HepG2 (cell line): ENCODE data around the gene HDGFL2. TPM values are rescaled to one million over a fixed set of nuclear protein-coding genes. Genes with fewer than 3 reads are reported as not detected.

ENCODE experiments used
- ATAD3A ChIP-seq: sonication (generic); formaldehyde crosslinking; IDR thresholded peaks from 2 replicates; pipeline ENCODE4 v1.4.0; 2020; ENCODE audit warnings: missing genetic modification reagents
- CAMTA2 ChIP-seq: sonication (generic); formaldehyde crosslinking; IDR thresholded peaks from 2 replicates; pipeline ENCODE4 v1.4.0; 2020; ENCODE audit warnings: mild to moderate bottlenecking, missing genetic modification reagents, borderline replicate concordance
- CREB1 ChIP-seq, 2 experiments: fragments of 450-650 bp in 1 of 2; IDR thresholded peaks; 2 replicates each; pipeline ENCODE4 v1.6.1; 2016 to 2017; ENCODE audit warnings: control low read depth in 1 of 2, mild to moderate bottlenecking in 1 of 2, missing compliant biosample characterization in 1 of 2, missing genetic modification characterization in 1 of 2
- EED ChIP-seq: sonication (generic); formaldehyde crosslinking; IDR thresholded peaks from 2 replicates; pipeline ENCODE4 v1.5.0; 2020; ENCODE audit warnings: mild to moderate bottlenecking, missing genetic modification reagents
- EZH2 ChIP-seq: conservative IDR thresholded peaks from 2 replicates; pipeline ENCODE4 v1.6.1; 2012; ENCODE audit warnings: mild to moderate bottlenecking, low read depth, low read length, moderate library complexity
- FOXK2 ChIP-seq: fragments of 450-650 bp; IDR thresholded peaks from 2 replicates; pipeline ENCODE4 v1.6.1; 2016
- POLR2AphosphoS2 ChIP-seq: IDR thresholded peaks from 2 replicates; pipeline ENCODE4 v1.6.1; 2011; ENCODE audit warnings: low read depth, low read length, improper control_type of control experiment
- PRPF4 ChIP-seq: fragments of 200-400 bp; formaldehyde crosslinking; IDR thresholded peaks from 2 replicates; pipeline ENCODE4 v1.6.1; 2016; ENCODE audit warnings: low read length, low read depth; ENCODE audit not compliant: poor library complexity, severe bottlenecking
- SMAD3 ChIP-seq: sonication (generic); formaldehyde crosslinking; IDR thresholded peaks from 2 replicates; pipeline ENCODE4 v1.4.0; 2020; ENCODE audit warnings: missing genetic modification reagents
- SMC3 ChIP-seq: IDR thresholded peaks from 2 replicates; pipeline ENCODE4 v1.6.1; 2011; ENCODE audit warnings: low read length, improper control_type of control experiment
- SNAPC5 ChIP-seq: sonication (generic); formaldehyde crosslinking; IDR thresholded peaks from 2 replicates; pipeline ENCODE4 v1.8.1; 2023; ENCODE audit warnings: mild to moderate bottlenecking, missing genetic modification reagents, borderline replicate concordance
- TCF7L2 ChIP-seq: IDR thresholded peaks from 2 replicates; pipeline ENCODE4 v1.6.1; 2011; ENCODE audit warnings: mild to moderate bottlenecking, low read depth, low read length, moderate library complexity
- XBP1 ChIP-seq: sonication (generic); formaldehyde crosslinking; IDR thresholded peaks from 2 replicates; pipeline ENCODE4 v1.5.0; 2020; ENCODE audit warnings: missing genetic modification reagents
- ZBTB7A ChIP-seq: sonication (generic); formaldehyde crosslinking; IDR thresholded peaks from 2 replicates; pipeline ENCODE4 v1.8.0; 2022; ENCODE audit warnings: mild to moderate bottlenecking, missing genetic modification reagents
- ZMAT3 ChIP-seq: sonication (generic); formaldehyde crosslinking; conservative IDR thresholded peaks from 2 replicates; pipeline ENCODE4 v1.7.0; 2021; ENCODE audit warnings: missing genetic modification reagents
- ZNF263 ChIP-seq: sonication (generic); formaldehyde crosslinking; IDR thresholded peaks from 2 replicates; pipeline ENCODE4 v1.4.0; 2020; ENCODE audit warnings: missing genetic modification reagents
- ZNF3 ChIP-seq: IDR thresholded peaks from 2 replicates; pipeline ENCODE4 v1.7.0; 2017; ENCODE audit warnings: inconsistent platforms
- ZNF33A ChIP-seq: sonication (generic); formaldehyde crosslinking; IDR thresholded peaks from 2 replicates; pipeline ENCODE4 v1.5.1; 2020; ENCODE audit warnings: missing genetic modification reagents, mild to moderate bottlenecking, moderate library complexity, borderline replicate concordance
- ZNF343 ChIP-seq: sonication (generic); formaldehyde crosslinking; IDR thresholded peaks from 2 replicates; pipeline ENCODE4 v1.4.0; 2020; ENCODE audit warnings: mild to moderate bottlenecking, missing genetic modification reagents
- ZNF564 ChIP-seq: sonication (generic); formaldehyde crosslinking; IDR thresholded peaks from 2 replicates; pipeline ENCODE4 v1.8.1; 2023; ENCODE audit warnings: mild to moderate bottlenecking, missing genetic modification reagents
- ZNF674 ChIP-seq: sonication (generic); formaldehyde crosslinking; IDR thresholded peaks from 2 replicates; pipeline ENCODE4 v1.5.0; 2020; ENCODE audit warnings: low read depth, mild to moderate bottlenecking, missing genetic modification reagents
- ZNF746 ChIP-seq: sonication (generic); formaldehyde crosslinking; IDR thresholded peaks from 2 replicates; pipeline ENCODE4 v1.8.0; 2022; ENCODE audit warnings: mild to moderate bottlenecking, missing genetic modification reagents
- ZNF772 ChIP-seq: sonication (generic); formaldehyde crosslinking; IDR thresholded peaks from 2 replicates; pipeline ENCODE4 v1.5.0; 2020; ENCODE audit warnings: mild to moderate bottlenecking, missing genetic modification reagents
- polyA plus RNA-seq, 8 experiments: library from polyadenylated mRNA; depleted of rRNA in 3 of 8; stranded (reverse) in 7 of 8; unstranded in 1 of 8; fragments of >200 nt; fragmentation: Illumina TruSeq in 4 of 8; extraction: Trizol in 4 of 8; gene quantifications; 2 replicates each; pipeline versions ENCODE4 v1.2.1 to v1.2.3, GENCODE V29; 2011 to 2016; ENCODE audit warnings: low read depth in 4 of 8, missing spikeins in 1 of 8, mixed read lengths in 1 of 8; ENCODE audit not compliant: insufficient read depth in 1 of 8
- total RNA-seq, 5 experiments: library from RNA; depleted of rRNA; stranded (reverse); fragments of >200 nt; fragmentation: Illumina TruSeq; extraction: Trizol; gene quantifications; 2 replicates each; pipeline ENCODE4 v1.2.3, GENCODE V29; 2016; ENCODE audit warnings: low read depth in 1 of 5
- TF ChIP-seq, protein P1 (sequence below): IDR thresholded peaks from 2 replicates; pipeline ENCODE4 v1.6.1; 2016; ENCODE audit warnings: missing genetic modification reagents, missing compliant biosample characterization
- TF ChIP-seq, protein P2 (sequence below): fragments of 450-650 bp; IDR thresholded peaks from 2 replicates; pipeline ENCODE4 v1.6.1; 2017
- TF ChIP-seq, protein P3 (sequence below), 2 experiments: sonication (generic) in 1 of 2; formaldehyde crosslinking in 1 of 2; IDR thresholded peaks; 2 replicates each; pipeline versions ENCODE4 v1.4.0 to v1.6.1; 2016 to 2020; ENCODE audit warnings: borderline replicate concordance in 1 of 2, low read depth in 1 of 2, mild to moderate bottlenecking in 1 of 2, missing genetic modification reagents in 1 of 2

HDGFL2 gene
- total and polyA plus RNA-seq, 2 of the 13 experiments (the other 11 are each of a cell fraction or from before 2014, with no cell fraction given), result 20.0 to 51.1 TPM

- peak; percentile 73; the same call in 1 of the 2 replicates for TF ChIP-seq ZNF746 (CRISPR knock-in tag)
- TF ChIP-seq, protein P1, sequence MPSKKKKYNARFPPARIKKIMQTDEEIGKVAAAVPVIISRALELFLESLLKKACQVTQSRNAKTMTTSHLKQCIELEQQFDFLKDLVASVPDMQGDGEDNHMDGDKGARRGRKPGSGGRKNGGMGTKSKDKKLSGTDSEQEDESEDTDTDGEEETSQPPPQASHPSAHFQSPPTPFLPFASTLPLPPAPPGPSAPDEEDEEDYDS, result no peak
- no peak for TF ChIP-seq CAMTA2 (CRISPR knock-in tag)
- TF ChIP-seq EED (CRISPR knock-in tag), result no peak
- TF ChIP-seq ZNF343 (CRISPR knock-in tag), result no peak
- TF ChIP-seq ZNF3 (CRISPR knock-in tag), result no peak
- no peak for TF ChIP-seq ATAD3A (CRISPR knock-in tag)
- no peak for TF ChIP-seq ZNF564 (CRISPR knock-in tag)
- no peak for TF ChIP-seq XBP1 (CRISPR knock-in tag)
- TF ChIP-seq ZNF674 (CRISPR knock-in tag), result no peak
- TF ChIP-seq ZNF772 (CRISPR knock-in tag), result 0 out of 2 replicates have a peak, but pooled peaks have one; percentile 58
- TF ChIP-seq ZNF263 (CRISPR knock-in tag), result 0 out of 2 replicates have a peak, but pooled peaks have one; percentile 23
- TF ChIP-seq SMAD3 (CRISPR knock-in tag), result 0 out of 2 replicates have a peak, but pooled peaks have one; percentile 32
- no peak for TF ChIP-seq ZMAT3 (CRISPR knock-in tag)
- TF ChIP-seq TCF7L2, result no peak
- TF ChIP-seq SNAPC5 (CRISPR knock-in tag), result no peak
- TF ChIP-seq, protein P2, sequence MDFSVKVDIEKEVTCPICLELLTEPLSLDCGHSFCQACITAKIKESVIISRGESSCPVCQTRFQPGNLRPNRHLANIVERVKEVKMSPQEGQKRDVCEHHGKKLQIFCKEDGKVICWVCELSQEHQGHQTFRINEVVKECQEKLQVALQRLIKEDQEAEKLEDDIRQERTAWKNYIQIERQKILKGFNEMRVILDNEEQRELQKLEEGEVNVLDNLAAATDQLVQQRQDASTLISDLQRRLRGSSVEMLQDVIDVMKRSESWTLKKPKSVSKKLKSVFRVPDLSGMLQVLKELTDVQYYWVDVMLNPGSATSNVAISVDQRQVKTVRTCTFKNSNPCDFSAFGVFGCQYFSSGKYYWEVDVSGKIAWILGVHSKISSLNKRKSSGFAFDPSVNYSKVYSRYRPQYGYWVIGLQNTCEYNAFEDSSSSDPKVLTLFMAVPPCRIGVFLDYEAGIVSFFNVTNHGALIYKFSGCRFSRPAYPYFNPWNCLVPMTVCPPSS, result no peak
- no peak for TF ChIP-seq SMC3
- no peak for TF ChIP-seq FOXK2
- TF ChIP-seq PRPF4, result no peak
- TF ChIP-seq, protein P3, sequence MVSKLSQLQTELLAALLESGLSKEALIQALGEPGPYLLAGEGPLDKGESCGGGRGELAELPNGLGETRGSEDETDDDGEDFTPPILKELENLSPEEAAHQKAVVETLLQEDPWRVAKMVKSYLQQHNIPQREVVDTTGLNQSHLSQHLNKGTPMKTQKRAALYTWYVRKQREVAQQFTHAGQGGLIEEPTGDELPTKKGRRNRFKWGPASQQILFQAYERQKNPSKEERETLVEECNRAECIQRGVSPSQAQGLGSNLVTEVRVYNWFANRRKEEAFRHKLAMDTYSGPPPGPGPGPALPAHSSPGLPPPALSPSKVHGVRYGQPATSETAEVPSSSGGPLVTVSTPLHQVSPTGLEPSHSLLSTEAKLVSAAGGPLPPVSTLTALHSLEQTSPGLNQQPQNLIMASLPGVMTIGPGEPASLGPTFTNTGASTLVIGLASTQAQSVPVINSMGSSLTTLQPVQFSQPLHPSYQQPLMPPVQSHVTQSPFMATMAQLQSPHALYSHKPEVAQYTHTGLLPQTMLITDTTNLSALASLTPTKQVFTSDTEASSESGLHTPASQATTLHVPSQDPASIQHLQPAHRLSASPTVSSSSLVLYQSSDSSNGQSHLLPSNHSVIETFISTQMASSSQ (IDR thresholded peaks at IDR 0.05; ENCODE audit: low read depth), result no peak
- TF ChIP-seq, protein P3 (CRISPR knock-in tag; IDR thresholded peaks at IDR 0.05; ENCODE audit: borderline replicate concordance), result 0 out of 2 replicates have a peak, but pooled peaks have one; percentile 20
- no peak for TF ChIP-seq ZNF33A (CRISPR knock-in tag)
- peak; percentile 59 for TF ChIP-seq CREB1 (IDR thresholded peaks at IDR 0.05)
- no peak for TF ChIP-seq CREB1 (CRISPR knock-in tag; IDR thresholded peaks at IDR 0.05)
- TF ChIP-seq EZH2, result no peak
- TF ChIP-seq POLR2AphosphoS2, result no peak
- TF ChIP-seq ZBTB7A (CRISPR knock-in tag), result no peak
Observed at GRCh38 chr19:4457654-4458395, 14.3 kb upstream of the HDGFL2 start, which contains the start of gene UBXN6 (continued).
